HG02678 (cell line): ENCODE measurements around the gene PDPK1.
"Not testable (repeated sequence)": the region's sequence is repeated elsewhere in the genome, so short reads cannot be mapped to it uniquely, and the experiment has no call there.

Experiments
- ATAC-seq: cut with Tn5 transposase; IDR thresholded peaks from one replicate; pipeline ENCODE4 v1.9.1; 2021; ENCODE audit warnings: mild to moderate bottlenecking, moderate library complexity; ENCODE audit not compliant: unreplicated experiment

PDPK1 gene

DNA sequence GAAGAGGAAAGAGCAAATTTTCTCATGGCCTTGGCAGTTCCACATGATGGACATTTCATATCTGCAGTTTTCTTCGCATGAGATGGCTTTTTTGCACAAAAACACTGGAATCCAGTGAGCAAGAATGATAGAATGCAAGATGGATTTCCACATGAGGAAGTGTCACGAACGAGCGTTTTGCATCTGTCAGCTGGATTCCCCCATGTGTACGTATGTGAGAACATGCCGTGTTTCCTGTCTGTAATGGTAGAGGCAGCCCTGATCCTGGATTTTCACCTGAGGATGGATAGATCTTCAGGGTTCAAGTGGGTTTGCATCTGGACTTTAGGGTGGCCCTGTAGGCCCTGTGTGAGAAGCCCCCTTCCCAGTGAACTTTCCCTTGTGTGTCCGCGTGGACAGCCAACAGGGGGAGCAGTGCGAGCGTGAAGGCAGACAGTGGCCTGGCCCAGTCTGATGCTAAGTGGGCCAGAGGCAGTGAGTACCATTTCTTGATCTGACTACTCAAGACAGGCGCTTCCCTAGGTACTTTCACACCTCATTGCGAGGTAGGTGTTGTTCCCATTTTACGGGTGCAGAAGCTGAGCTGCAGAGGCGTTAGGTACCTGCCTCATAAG, 2.1 kb downstream of the PDPK1 start:
- not testable (repeated sequence) for ATAC-seq

DNA sequence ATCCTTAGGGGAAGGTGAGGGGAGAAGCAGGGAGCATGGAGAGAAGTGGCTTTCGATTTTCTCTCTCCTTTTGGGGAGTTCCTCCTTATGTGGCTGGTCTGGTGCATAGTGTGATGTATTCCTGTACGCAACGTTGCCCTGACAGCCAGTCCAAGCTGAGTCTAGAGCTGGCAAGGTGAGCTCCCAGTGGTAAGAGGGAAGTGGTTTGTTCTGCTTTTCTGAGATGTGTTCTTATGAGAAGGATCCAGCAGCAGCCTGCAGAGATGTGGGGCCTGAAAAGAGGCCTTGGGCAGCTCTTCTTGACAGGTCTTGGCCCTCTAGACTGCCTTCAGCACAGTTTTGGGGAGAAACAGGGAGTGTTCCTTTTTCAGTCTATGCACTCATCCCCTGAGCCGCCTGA, 3.1 kb downstream of the PDPK1 start:
- not testable (repeated sequence) for ATAC-seq

DNA sequence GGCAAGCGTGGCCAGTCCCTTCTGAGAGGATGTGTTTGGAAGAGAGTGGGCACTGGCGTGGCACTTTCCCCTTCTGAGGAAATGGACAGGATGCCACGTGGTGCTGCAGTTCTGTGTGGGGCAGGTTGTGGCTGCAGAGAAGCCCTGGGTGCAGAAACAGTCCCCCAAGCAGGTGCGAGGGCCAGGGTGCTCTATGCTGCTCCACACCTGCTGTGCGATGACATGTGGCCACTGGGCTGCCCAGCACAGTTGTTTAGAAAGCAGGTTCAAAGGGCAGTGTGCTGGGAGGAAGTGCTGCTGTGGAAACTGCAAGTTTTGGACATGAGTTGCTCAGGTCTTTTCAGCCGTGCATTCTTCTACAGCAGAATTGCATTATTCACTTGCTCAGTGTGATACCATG, 3.6 kb downstream of the PDPK1 start:
- not testable (repeated sequence) for ATAC-seq

DNA sequence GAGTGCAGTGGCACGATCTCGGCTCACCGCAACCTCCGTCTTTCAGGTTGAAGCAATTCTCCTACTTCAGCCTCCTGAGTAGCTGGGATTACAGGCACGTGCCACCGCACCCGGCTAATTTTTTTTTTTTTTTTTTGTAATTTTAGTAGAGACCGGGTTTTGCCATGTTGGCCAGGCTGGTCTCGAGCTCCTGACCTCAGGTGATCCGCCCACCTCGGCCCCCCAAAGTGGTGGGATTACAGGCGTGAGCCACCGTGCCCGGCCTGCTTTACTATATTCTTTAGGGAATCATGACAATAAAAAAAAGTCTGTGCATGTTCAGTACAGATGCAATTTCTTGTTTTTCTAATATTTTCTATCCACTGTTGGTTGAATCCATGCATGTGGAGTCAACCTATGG, 6.0 kb downstream of the PDPK1 start:
- not testable (repeated sequence) for ATAC-seq

DNA sequence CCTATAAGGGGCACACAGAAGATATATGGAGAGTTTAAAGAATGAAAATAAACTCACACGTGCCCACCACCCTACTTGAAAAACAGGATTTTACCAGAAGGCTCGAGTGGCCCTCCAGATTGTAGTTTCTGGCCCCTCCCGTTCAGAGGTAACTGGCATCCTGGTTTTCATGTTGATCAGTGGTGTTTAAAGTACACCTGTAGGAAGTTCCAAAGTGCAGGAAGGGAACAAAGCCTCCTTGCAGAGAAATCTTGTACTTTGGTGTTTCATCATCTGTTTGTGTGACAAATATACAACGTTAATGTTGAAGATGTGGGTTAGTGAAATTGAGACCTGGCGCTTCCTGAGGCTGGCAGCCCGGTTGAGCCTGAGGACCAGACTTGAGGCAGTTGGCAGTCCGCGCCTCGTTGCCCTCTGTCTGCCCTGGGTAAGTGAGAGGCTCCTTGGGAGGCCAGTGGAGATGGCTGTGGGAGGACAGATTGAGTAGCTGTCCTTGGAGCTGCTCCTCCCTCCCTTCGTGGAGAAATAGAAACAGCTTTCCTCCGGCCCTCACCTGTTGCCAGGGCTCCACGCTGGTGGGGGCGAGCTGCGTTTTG, 12.6 kb downstream of the PDPK1 start:
- ATAC-seq: not testable (repeated sequence)

DNA sequence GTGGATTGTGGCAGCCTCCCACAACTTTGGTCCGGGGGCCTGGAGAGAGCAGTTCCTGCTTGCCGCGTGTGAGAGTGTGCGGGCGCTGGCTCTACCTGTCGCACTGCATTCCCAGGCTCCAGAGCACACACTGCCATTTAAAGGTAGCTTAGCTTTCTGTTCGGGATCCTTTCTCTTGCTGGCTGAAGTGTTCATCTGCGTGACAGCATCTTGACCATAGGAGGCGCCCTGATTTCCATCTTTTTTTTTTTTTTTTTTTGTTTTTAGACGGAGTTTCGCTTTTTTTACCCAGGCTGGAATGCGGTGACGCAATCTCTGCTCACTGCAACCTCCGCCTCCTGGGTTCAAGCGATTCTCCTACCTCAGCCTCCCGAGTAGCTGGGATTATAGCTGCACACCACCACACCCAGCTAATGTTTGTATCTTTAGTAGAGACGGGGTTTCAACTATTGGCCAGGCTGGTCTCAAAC, 13.6 kb downstream of the PDPK1 start:
- not testable (repeated sequence) for ATAC-seq

DNA sequence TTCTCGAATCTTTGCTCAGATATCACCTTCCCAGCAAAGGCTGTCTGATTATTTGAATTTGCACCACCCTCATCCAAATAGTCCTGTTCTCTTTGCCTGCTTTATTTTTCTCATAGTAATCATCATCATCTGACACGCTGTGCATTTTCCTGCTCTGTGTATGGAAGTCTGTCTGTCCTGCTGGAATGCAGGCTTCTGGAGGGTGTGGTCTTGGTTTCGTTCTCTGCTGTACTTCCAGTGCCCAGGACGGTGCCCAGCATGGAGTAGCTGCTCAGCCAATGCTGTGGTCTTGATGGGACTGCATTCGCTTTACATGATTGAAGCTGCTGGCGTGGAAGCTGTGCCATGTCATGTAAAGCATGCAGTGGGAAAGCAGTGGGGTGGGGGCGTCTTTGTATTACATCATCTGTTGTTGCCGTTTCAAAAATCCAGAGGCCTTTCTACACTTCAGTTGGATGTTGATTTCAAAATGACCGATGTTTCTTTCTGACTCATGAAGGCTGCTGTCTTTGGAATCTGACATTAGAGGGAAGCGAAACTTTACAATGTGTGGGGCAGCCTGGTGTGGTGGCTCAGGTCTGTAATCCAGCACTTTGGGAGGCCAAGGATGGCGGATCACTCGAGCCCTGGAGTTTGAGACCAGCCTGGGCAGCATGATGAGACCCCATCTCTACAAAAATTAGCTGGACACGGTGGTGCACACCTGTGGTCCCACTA, 17.0 kb downstream of the PDPK1 start:
- ATAC-seq: not testable (repeated sequence)

DNA sequence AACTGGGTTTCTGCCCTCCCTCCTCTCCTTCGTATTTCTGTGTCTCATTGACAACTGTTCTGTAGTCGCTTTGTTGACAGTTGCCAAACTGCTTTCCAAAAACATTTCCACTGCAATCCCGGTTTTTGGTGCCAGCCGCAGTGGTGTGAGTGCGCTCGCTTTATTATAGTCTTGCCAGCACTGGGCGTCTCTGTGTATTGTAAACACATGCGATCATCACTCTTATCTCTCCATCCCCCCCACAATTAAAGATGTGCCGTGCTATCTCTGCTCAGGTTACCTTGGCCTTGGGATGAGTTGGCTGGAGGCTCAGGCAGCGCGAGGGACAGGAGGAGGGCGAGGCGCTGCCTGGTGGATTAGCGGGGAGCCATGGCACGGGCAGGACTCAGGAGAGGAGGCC, 19.3 kb downstream of the PDPK1 start:
- not testable (repeated sequence) for ATAC-seq

DNA sequence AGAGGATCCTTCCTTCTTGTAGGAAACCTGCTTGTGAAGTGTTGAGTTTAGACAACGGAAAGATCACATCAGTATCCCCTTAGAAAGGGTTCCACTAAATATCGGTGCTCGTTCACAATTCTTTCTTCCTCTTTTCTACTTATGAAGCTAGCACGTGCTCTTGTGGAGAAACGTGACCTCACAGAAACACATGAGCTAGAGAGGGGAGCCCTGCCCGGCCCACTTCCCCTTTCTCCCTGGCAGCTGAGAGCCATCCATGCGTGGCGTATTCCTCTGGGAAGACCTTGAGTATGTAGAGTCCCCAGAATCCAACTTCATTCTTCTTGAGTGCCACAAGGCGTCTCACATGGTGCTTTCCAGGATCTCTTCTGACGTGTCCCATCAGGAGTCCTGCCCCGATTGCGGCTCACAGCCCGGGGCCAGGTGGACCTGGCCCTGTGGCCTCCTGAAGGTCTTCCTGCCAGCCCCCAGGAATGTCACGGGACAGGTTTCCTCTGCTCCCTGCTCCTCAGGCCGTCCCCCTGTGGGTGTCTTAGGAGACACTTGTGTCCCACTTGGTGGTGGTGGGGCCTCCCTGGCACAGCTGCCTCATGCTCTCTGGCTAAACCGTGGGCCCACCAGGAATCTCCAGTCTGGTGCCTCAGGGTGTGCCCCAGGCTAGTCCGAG, 22.4 kb downstream of the PDPK1 start:
- peak; percentile 65 for ATAC-seq

DNA sequence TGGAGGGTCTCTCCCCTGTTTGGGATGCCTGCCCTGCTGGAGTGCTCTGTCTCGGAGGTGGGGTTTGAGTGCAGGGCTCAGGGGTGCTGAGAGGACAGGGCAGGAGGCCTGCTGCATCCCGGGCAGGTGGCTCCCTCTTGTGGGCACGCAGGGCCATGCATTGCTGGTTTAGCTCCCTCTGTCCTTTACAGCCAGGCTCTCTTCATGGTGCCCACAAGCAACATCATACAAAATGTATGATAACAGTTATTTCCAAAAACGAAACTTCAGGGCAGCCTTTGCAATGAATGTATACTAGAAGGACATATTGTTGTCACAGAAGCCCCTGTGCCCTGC, 22.9 kb downstream of the PDPK1 start:
- ATAC-seq: peak; percentile 52

DNA sequence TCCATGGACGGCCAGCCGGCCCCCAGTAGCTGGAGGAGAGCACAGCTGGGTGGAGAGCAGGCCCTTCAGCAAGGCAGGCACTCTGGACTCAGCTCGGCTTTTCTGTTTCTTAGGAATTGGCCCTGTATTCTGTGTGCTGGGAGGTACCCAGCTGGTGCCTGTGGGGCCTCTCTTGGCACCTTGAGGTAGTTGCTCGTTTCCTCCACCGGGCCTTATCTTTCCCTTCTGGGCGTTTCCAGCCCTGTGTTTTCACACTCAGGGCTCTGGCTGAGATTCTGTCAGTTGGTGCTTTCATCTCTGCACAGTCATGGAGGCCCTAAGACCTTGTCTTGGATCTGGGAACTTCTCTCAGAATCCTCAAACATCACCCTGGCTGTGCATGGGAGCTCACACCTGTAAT, 29.7 kb downstream of the PDPK1 start:
- not testable (repeated sequence) for ATAC-seq

DNA sequence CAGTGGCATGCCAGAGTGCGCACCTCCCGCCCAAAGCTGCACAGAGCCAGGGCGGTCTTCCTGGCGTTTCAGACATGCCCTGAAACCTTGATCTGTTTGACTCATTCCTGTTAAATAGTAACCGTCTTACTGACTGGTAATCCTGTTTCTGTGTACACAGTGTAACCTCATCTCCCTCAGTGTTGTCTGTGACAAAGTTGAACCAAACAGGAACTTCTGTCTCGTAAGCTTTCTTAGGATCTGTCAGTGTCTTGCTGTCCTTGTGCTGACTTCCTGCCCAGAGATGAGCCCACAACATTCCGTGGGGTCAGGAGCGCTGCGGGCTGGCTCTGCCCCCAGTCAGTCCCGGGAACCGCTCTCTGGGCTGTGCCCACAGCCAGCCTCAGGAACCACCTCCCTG, 30.8 kb downstream of the PDPK1 start:
- not testable (repeated sequence) for ATAC-seq

DNA sequence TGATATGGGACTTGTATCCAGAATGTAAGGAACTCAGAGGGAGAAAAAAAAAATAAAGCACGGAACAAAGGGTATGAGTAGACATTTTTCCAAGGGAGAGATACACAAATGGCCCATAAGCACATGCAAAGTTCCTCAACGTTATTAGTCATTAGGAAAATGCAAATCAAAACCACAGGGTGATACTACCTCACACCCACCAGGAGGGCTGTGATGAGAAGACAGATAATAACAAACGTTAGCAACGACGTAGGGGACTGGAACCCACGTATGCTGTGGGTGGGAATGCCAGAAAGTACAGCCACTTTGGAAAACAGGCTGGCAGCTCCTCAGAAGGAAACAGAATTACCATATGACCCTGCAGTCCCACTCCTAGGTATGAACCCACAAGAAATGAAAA, 34.9 kb downstream of the PDPK1 start:
- not testable (repeated sequence) for ATAC-seq

DNA sequence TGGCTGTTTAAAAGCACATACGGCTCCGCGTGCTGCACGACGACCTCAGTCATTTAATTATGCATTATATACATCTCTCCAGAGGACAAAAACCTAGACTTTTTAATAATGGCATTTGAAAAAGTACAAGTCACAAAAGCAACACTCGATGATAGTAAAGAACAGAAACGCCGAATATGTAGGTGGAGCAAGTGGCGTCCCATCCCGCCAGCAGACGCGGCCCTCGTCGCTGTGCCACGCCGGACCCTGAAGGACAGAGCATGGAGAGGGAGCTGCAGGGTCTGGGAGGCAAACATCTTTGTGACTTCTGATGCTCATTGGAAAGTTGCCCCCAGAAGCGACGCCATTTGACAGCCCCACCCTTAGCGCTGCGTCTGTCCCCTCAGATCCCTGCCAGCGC, 38.0 kb downstream of the PDPK1 start:
- ATAC-seq: not testable (repeated sequence)

DNA sequence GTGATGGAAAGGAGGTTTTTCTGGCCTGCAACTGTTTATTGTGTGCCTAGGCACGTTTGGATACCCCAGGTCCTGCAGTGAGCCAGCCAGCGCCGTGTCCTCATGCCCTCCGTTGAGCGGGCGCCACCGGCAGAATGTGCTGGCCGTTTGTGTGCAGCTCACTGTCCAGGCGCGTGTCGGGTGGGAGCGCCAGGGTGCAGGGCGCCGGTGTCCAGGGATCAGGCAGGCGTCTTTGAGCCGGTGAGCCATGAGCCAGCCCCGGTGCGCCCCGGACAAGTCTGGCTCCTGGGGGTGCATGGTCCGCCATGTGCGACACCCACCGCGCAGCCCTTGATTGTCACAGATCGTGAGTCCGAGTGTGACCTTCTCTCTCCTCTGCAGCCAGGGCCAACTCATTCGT, 39.2 kb downstream of the PDPK1 start:
- ATAC-seq: not testable (repeated sequence)

DNA sequence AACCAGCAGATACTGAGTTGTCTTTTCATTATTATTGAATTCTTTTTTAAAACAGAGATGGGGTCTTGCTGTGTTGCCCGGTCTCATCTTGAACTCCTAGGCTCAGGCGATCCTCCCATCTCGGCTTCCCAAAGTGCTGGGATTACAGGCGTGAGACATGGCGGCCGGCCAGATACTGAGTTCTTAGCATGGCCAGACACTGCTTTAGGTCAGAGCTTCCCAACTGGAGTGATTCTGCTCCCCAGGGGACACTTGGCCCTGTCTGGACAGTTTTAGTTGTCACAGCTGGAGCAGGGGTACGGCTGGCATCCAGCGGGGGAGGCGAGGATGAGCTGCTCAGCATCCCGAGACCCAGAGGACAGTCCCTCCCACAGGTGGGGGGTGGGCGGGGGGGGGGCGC, 41.1 kb downstream of the PDPK1 start:
- not testable (repeated sequence) for ATAC-seq

DNA sequence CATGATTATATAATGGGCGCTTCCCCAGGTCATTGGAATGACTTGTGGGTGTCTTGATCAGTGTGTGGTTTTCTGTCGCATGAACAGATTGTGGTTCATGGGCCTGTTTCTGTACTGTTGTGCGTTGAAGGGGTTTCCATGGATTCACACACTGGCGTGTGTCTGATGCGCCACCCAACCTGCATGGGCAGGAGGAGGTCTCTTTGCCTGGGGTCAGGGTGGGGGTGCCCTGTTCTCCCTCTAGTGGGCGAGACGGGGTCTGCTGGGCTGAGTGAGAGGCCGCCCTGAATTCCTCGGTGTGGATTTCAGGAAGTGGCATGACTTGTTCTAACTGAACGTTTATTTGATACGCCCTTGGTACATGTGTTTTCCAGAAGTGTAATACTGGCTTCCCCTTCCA, 42.3 kb downstream of the PDPK1 start:
- not testable (repeated sequence) for ATAC-seq

DNA sequence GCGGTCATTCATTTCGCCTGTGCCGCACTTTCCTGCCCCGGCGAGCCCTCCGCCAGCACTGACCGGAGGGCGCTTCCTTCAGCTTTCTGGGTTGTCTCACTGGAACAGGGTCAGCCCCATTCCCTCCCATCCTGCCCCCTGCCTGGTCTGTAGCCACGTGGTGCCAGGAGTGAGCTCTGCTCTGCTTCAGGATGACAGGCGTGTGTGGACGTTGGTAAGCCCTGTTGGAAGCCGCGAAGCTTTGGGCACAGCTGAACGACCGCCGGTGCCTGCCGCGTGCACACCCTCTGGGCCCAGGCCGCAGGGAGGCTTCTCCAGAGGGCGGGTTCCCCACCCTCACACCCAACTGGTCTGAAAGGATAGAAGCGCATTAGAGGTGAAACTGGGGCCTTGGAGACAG, 43.0 kb downstream of the PDPK1 start:
- not testable (repeated sequence) for ATAC-seq

DNA sequence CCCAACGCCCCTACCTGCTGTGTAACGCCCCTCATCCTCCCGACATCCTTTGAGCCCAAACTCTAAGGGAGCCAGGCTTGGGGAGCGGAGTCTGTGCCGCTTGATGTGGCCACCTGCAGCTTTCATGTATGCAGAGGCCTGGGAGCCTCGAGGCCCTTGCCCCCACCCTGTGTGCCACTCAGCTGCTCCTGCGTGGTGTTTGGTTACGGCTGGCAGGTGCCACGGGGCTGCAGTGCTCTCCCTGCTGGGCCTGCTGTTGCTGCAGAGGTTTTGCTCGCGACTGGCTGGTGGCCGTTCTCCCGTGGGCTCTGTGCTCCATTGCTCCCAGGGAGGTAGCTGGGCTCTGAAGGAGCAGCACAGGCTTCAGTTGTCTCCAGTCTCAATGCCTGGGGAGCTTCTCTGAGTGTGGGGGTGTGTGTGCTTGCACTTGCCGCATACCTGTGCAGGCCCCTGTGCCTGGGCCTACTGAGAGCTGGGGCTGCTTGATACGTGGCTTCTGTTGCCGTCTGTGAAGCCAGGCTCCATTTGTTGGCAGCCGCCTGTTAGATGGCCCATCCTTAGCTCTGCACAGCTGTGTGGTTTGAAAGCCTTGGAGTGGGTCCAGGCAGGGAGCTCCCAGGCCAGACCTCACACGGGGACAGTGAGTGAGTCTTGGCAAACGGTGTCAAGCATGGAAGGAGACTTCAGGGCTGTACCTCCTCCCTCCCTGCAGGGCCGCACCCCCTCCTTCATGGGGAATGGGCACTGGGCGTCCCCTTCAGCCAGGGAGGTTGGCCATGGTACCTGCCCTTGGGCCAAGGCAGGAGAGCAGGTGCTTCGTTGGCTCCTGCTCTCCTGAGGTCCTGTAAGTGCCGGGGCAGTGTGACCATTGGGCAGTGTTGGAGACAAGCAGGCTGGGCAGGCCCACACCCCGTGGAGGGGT, 47.2 kb downstream of the PDPK1 start:
- no peak for ATAC-seq

DNA sequence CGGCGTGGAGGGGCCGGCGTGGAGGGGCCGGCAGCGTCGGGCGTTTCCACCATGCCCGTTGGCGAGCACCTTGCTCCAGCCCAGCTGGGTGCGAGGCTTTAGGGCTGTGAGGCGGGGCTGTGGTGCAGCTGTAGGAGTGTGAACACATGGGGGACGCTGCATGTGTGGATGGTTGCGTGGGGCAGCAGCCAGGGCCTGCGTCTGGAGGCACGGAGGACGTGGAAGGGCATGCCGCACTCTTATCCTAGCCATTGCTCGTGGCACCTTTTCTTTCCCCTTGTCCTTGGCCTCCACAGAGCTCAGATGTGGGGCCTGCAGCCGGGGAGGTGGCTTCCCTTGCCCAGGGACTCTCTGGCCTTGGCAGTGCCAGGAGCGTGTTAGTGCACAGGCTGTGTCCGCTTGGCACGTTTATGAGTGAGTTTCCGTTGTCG, 47.8 kb downstream of the PDPK1 start:
- no peak for ATAC-seq

DNA sequence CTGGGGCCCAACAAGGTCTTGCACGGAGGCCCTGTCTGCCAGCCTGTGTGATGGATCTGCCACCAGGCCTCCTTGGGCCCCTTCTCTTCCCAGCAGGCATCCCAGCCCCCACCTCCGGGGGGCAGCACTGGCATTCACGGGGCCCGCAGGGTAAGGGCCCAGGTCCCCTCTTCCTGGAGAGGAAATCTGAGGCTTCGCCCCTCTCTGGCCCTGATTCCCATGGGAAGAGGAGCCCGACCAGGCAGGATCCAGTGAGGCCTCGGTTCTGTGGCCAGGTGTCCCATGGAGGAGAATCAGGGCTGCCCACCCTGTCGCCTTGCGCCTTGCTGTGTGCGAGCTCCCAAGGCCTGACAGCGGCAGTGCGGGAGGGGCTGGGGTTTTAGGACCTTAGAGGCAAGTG, 48.4 kb downstream of the PDPK1 start:
- no peak for ATAC-seq
